ENCODE results near the gene POLR1G. TPM values are rescaled to one million over a fixed set of nuclear protein-coding genes. Genes with fewer than 3 reads are reported as not detected.
A peak's percentile ranks its signal among the peaks of the same experiment; 100 is the strongest.
"Not testable (repeated sequence)": the region's sequence is repeated elsewhere in the genome, so short reads cannot be mapped to it uniquely, and the experiment has no call there.

Gene POLR1G
- total RNA-seq, 1 donor, result 4.3 TPM

- DNase-seq (ENCODE audit: low read depth in 2 of 3, low spot score in 2 of 3), result no peak
Observed at GRCh38 chr19:45395821-45396617, 10.4 kb upstream of the POLR1G start.

GRCh38 chr19:45400192-45400591 is 6.3 kb upstream of the POLR1G start:
- DNase-seq (ENCODE audit: low read depth in 2 of 3, low spot score in 2 of 3), result no peak

- no peak for DNase-seq (ENCODE audit: low read depth in 2 of 3, low spot score in 2 of 3)
Observed at GRCh38 chr19:45401815-45402214, 4.6 kb upstream of the POLR1G start.

- DNase-seq (ENCODE audit: low read depth in 2 of 3, low spot score in 2 of 3), result peak in 2 of 3 donors; percentile 59 to 61
Observed at GRCh38 chr19:45402298-45403061, 4.0 kb upstream of the POLR1G start.

GRCh38 chr19:45403272-45403671 is 3.2 kb upstream of the POLR1G start:
- DNase-seq (ENCODE audit: low read depth in 2 of 3, low spot score in 2 of 3), result no peak

GRCh38 chr19:45403781-45404556 is 2.5 kb upstream of the POLR1G start:
- peak in 2 of 3 donors; percentile 63 to 75 for DNase-seq (ENCODE audit: low read depth in 2 of 3, low spot score in 2 of 3)

GRCh38 chr19:45404557-45405434 is 1.6 kb upstream of the POLR1G start, which contains the start of gene PPP1R13L:
Gene PPP1R13L (minus strand): TSS chr19:45405069. CDS start chr19:45398318, 6,751 bp downstream.
- DNase-seq (ENCODE audit: low read depth in 2 of 3, low spot score in 2 of 3), result peak in 1 of 3 donors; percentile 37

- peak; percentile 51 to 82 (median 67) for DNase-seq (ENCODE audit: low read depth in 2 of 3, low spot score in 2 of 3)
Observed at GRCh38 chr19:45405435-45406225, 814 bp upstream of the POLR1G start.

GRCh38 chr19:45407091-45407375 is 589 bp downstream of the POLR1G start:
- DNase-seq (ENCODE audit: low read depth in 2 of 3, low spot score in 2 of 3), result no peak

- DNase-seq (ENCODE audit: low read depth in 2 of 3, low spot score in 2 of 3), result not testable (repeated sequence)
Observed at GRCh38 chr19:45407585-45407984, 1.1 kb downstream of the POLR1G start.

GRCh38 chr19:45408121-45408520 is 1.7 kb downstream of the POLR1G start:
- DNase-seq (ENCODE audit: low read depth in 2 of 3, low spot score in 2 of 3), result no peak

GRCh38 chr19:45408830-45409556 is 2.5 kb downstream of the POLR1G start:
- DNase-seq (ENCODE audit: low read depth in 2 of 3, low spot score in 2 of 3), result no peak

GRCh38 chr19:45409557-45409920 is 3.1 kb downstream of the POLR1G start:
- no peak for DNase-seq (ENCODE audit: low read depth in 2 of 3, low spot score in 2 of 3)

- DNase-seq (ENCODE audit: low read depth in 2 of 3, low spot score in 2 of 3), result not testable (repeated sequence)
Observed at GRCh38 chr19:45410330-45410729, 3.9 kb downstream of the POLR1G start.

- DNase-seq (ENCODE audit: low read depth in 2 of 3, low spot score in 2 of 3), result no peak
Observed at GRCh38 chr19:45413497-45413896, 7.1 kb downstream of the POLR1G start.

- no peak for DNase-seq (ENCODE audit: low read depth in 2 of 3, low spot score in 2 of 3)
Observed at GRCh38 chr19:45414468-45414867, 8.0 kb downstream of the POLR1G start.

- no peak for DNase-seq (ENCODE audit: low read depth in 2 of 3, low spot score in 2 of 3)
Observed at GRCh38 chr19:45417151-45417550, 10.7 kb downstream of the POLR1G start.

GRCh38 chr19:45418802-45419201 is 12.4 kb downstream of the POLR1G start:
- DNase-seq (ENCODE audit: low read depth in 2 of 3, low spot score in 2 of 3), result no peak

GRCh38 chr19:45419396-45419795 is 13.0 kb downstream of the POLR1G start:
- DNase-seq (ENCODE audit: low read depth in 2 of 3, low spot score in 2 of 3), result peak in 1 of 3 donors; percentile 58

All from hematopoietic multipotent progenitor cell (in vitro differentiated cells).